Adrenal gland (tissue), 12 donors: ENCODE measurements around the gene STK32C. TPM values are rescaled to one million over a fixed set of nuclear protein-coding genes. Genes with fewer than 3 reads are reported as not detected.
"Not testable (repeated sequence)": the region's sequence is repeated elsewhere in the genome, so short reads cannot be mapped to it uniquely, and the experiment has no call there.

Source experiments
- DNase-seq, 7 donors: peaks; one replicate each; pipeline ENCODE4 v3.0.0-alpha.2; 2019 to 2020
- H3K27ac ChIP-seq, 5 donors: fragments of 200-600 bp; sonication (generic) in 4 of 5; 1 replicate in 3 of 5; 2 replicates in 2 of 5; pipeline versions ENCODE4 v1.5.1 to v1.8.0; 2016 to 2020; ENCODE audit warnings: mild to moderate bottlenecking in 1 of 5
- H3K27me3 ChIP-seq: fragments of 200-600 bp; 2 replicates; pipeline ENCODE4 v1.8.0; 2021
- H3K36me3 ChIP-seq, 2 donors: fragments of 200-600 bp; replicated peaks in 1 of 2; 1 replicate in 1 of 2; 2 replicates in 1 of 2; pipeline versions ENCODE4 v1.5.1 to v1.8.0; 2018 to 2022
- H3K4me1 ChIP-seq, 2 donors: fragments of 200-600 bp; replicated peaks in 1 of 2; 1 replicate in 1 of 2; 2 replicates in 1 of 2; pipeline versions ENCODE4 v1.5.1 to v1.8.0; 2018 to 2021
- H3K4me3 ChIP-seq, 4 donors: fragments of 200-600 bp; sonication (generic) in 3 of 4; one replicate each; pipeline ENCODE4 v1.5.1; 2016 to 2018
- H3K9me3 ChIP-seq, 3 donors: fragments of 200-600 bp; sonication (generic) in 1 of 3; replicated peaks in 1 of 3; 1 replicate in 2 of 3; 2 replicates in 1 of 3; pipeline versions ENCODE4 v1.5.1 to v1.8.0; 2016 to 2021
- CTCF ChIP-seq, 6 experiments: fragments of 450-650 bp in 4 of 6; fragments of 200-600 bp in 2 of 6; sonication (generic) in 1 of 6; IDR thresholded peaks; 1 replicate in 5 of 6; 2 replicates in 1 of 6; pipeline versions ENCODE4 v1.5.1 to v1.8.0; 2016 to 2021; ENCODE audit warnings: antibody characterized with exemption in 6 of 6, mild to moderate bottlenecking in 2 of 6, moderate library complexity in 1 of 6
- POLR2A ChIP-seq, 2 donors: fragments of 450-650 bp; IDR thresholded peaks; one replicate each; pipeline ENCODE4 v1.6.1; 2017; ENCODE audit warnings: antibody characterized with exemption in 2 of 2, mild to moderate bottlenecking in 2 of 2, moderate library complexity in 1 of 2
- WGBS, 4 donors: extraction: QIAGEN DNeasy Blood & Tissue Kit in 2 of 4; methylation state at CpG; one replicate each; pipeline versions ENCODE4 v1.1.5 to v1.1.7; 2013 to 2017; 5-methylcytosine and 5-hydroxymethylcytosine counted together
- intact Hi-C, 2 donors: fragments of 100-400 bp; cut with DNase I; formaldehyde crosslinking; loops; one replicate each; pipeline versions ENCODE4 v1.14.1 to v1.15.0; 2022 to 2023
- polyA plus RNA-seq, 3 donors: library from polyadenylated mRNA; stranded (reverse); fragments of 200-250 nt in 2 of 3; fragments of 350-450 nt in 1 of 3; fragmentation: Illumina TruSeq in 1 of 3; extraction: RNeasy Lipid Tissue Mini Kit (QIAGEN cat#74804) in 1 of 3; gene quantifications; one replicate each; pipeline ENCODE4 v1.2.3, GENCODE V29; 2013 to 2014
- total RNA-seq, 9 donors: library from RNA; depleted of rRNA in 4 of 9; stranded (reverse); fragments of >200 nt in 4 of 9; fragments of 120-200 nt in 1 of 9; fragmentation: NEBNext Ultra II Directional in 1 of 9; extraction: Animal tissue kit (Norgen Biotek cat#: 25700) in 1 of 9; gene quantifications; one replicate each; pipeline versions ENCODE4 v1.1.0 to v1.2.4, GENCODE V29; 2013 to 2023
- donor health status: healthy with polysubstance abuse.
- donor health status: Bipolar disorder and iron deficiency.
- donor health status: DM: yes; HTN: yes; CAD: no.
- donor health status: DM: no; HTN: no; CAD: no.
- donor health status: DM: no; HTN: no; CAD: no.
- donor health status: DM: yes; HTN: yes; CAD: no.

Gene STK32C
- total and polyA plus RNA-seq, 12 donors, result 2.8 to 36.5 (median 15.9) TPM

- DNase-seq, H3K27ac ChIP-seq, H3K9me3 ChIP-seq, H3K36me3 ChIP-seq, H3K4me3 ChIP-seq, H3K4me1 ChIP-seq, H3K27me3 ChIP-seq, intact Hi-C loops: not testable (repeated sequence)
- WGBS, 4 donors, result 67 to 86% (median 78%) methylated on average over 1 to 7 of the region's 7 CpGs; no CpG with 5 or more reads in 1 of the 4 donors
Measured at GRCh38 chr10:132159302-132160230, 148.2 kb downstream of the STK32C start.

- WGBS, 4 donors, result 67 to 92% (median 77%) methylated on average over 3 to 7 of the region's 7 CpGs; no CpG with 5 or more reads in 1 of the 4 donors
Measured at GRCh38 chr10:132158823-132159222, 148.9 kb downstream of the STK32C start.

GRCh38 chr10:132158122-132158741 lies 149.5 kb downstream of the STK32C start:
- Histone ChIP-seq H3K27ac (no peak overlapping the region), H3K4me1 (no peaks in the 10 kb centered on the region), H3K4me3 (no peak overlapping the region), H3K27me3 (no peaks in the 10 kb centered on the region), H3K36me3 (no peaks in the 10 kb centered on the region), H3K9me3 (no peaks in the 10 kb centered on the region)
- intact Hi-C loops, result no loop called here
- 41 to 84% (median 67%) methylated on average over 2 of the region's 2 CpGs for WGBS, 4 donors
- TF ChIP-seq CTCF (IDR thresholded peaks at IDR 0.05) (no peak), POLR2A (IDR thresholded peaks at IDR 0.05) (no peak)
- no peak for DNase-seq

More at GRCh38 chr10:132158823-132159222, 148.9 kb downstream of the STK32C start:
- TF ChIP-seq CTCF (IDR thresholded peaks at IDR 0.05) (no peak), POLR2A (IDR thresholded peaks at IDR 0.05) (no peak)
- intact Hi-C loops, result no loop called here
- Histone ChIP-seq H3K4me3 (no peak overlapping the region), H3K4me1 (no peaks in the 10 kb centered on the region), H3K36me3 (no peaks in the 10 kb centered on the region), H3K27me3 (no peaks in the 10 kb centered on the region), H3K9me3 (no peaks in the 10 kb centered on the region), H3K27ac (no peak overlapping the region)
- no peak for DNase-seq

Other genes with a start within 250 kb of the STK32C start
- gene JAKMIP3, start 242.0 kb downstream of the STK32C start, total RNA-seq, result 1 to 10 TPM in 1 of 9 donors, under 1 TPM in 8; 0.18 to 2.7 (median 0.71) TPM
- gene JAKMIP3, start 242.0 kb downstream of the STK32C start, polyA plus RNA-seq, result 1 to 10 TPM in 2 of 3 donors, under 1 TPM in 1; 0.86 to 7.0 (median 2.1) TPM
- 1 to 10 TPM in 8 of 9 donors, under 1 TPM in 1; 0.42 to 5.6 (median 3.1) TPM for gene DPYSL4, start 121.0 kb downstream of the STK32C start, total RNA-seq
- 1 to 10 TPM in 2 of 3 donors, under 1 TPM in 1; 0.99 to 7.6 (median 5.7) TPM for gene DPYSL4, start 121.0 kb downstream of the STK32C start, polyA plus RNA-seq
- 10 to 100 TPM in 4 of 9 donors, 1 to 10 TPM in 5; 6.5 to 17.6 (median 9.7) TPM for gene LRRC27, start 24.2 kb upstream of the STK32C start, total RNA-seq
- gene LRRC27, start 24.2 kb upstream of the STK32C start, polyA plus RNA-seq, result 10 to 100 TPM in 2 of 3 donors, 1 to 10 TPM in 1; 7.0 to 12.1 (median 10.1) TPM
- 10 to 100 TPM; 23.6 to 75.3 (median 41.5) TPM for gene PWWP2B, start 89.2 kb upstream of the STK32C start, total RNA-seq
- 10 to 100 TPM in 2 of 3 donors, 1 to 10 TPM in 1; 3.4 to 34.0 (median 33.5) TPM for gene PWWP2B, start 89.2 kb upstream of the STK32C start, polyA plus RNA-seq
- 10 to 100 TPM; 25.9 to 62.9 (median 40.8) TPM for gene INPP5A, start 229.8 kb upstream of the STK32C start, total RNA-seq
- 10 to 100 TPM; 13.5 to 15.3 (median 14.1) TPM for gene INPP5A, start 229.8 kb upstream of the STK32C start, polyA plus RNA-seq